ENCODE data around the gene OR3A3.

DNA sequence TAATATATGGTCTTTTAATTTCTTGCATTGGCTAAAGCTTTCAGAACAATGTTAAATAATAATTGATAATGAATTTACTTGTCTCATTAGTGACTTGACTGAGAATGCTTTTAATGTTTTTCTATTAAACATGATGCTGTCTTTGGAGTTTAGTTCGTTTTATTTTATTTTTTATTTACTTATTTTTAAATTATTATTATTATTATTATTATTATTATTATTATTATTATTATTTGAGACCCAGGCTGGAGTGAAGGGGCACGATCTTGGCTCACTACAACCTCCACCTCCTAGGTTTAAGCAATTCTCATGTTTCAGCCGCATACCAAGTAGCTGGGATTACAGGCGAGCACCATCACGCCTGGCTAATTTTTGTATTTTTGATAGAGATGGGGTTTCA, 4.4 kb downstream of the OR3A3 start:
- TF ChIP-seq, protein P1, sequence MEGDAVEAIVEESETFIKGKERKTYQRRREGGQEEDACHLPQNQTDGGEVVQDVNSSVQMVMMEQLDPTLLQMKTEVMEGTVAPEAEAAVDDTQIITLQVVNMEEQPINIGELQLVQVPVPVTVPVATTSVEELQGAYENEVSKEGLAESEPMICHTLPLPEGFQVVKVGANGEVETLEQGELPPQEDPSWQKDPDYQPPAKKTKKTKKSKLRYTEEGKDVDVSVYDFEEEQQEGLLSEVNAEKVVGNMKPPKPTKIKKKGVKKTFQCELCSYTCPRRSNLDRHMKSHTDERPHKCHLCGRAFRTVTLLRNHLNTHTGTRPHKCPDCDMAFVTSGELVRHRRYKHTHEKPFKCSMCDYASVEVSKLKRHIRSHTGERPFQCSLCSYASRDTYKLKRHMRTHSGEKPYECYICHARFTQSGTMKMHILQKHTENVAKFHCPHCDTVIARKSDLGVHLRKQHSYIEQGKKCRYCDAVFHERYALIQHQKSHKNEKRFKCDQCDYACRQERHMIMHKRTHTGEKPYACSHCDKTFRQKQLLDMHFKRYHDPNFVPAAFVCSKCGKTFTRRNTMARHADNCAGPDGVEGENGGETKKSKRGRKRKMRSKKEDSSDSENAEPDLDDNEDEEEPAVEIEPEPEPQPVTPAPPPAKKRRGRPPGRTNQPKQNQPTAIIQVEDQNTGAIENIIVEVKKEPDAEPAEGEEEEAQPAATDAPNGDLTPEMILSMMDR (IDR thresholded peaks at IDR 0.05): no peak
- TF ChIP-seq POLR2AphosphoS5 (IDR thresholded peaks at IDR 0.05): no peak
